H1 (cell line): ENCODE data around the gene SYT6. TPM values are rescaled to one million over a fixed set of nuclear protein-coding genes. Genes with fewer than 3 reads are reported as not detected.

Experiments
- CTCF ChIA-PET: fragments of 300-600 bp; sonication (Branson Sonifier 250); formaldehyde crosslinking; loops from one replicate; lab custom pipeline; 2021; ENCODE audit not compliant: partially characterized antibody; lab: Charles Lee
- POLR2A ChIA-PET: fragments of 300-600 bp; sonication (Branson Sonifier 250); formaldehyde crosslinking; loops from one replicate; lab custom pipeline; 2021; ENCODE audit warnings: inconsistent platforms; ENCODE audit not compliant: partially characterized antibody; lab: Charles Lee
- DNase-seq, 2 experiments: peaks; one replicate each; pipeline versions ENCODE4 v3.0.0 to v3.0.0-alpha.2; 2010 to 2022; ENCODE audit warnings: low spot score in 2 of 2, low read depth in 1 of 2, mixed read lengths in 1 of 2
- FAIRE-seq: peaks from 2 replicates; lab custom pipeline; 2011; peaks lifted over from hg19 to GRCh38; lab: Jason Lieb, UNC
- H2AFZ ChIP-seq: 2 replicates; pipeline ENCODE4 v1.8.1; 2012; ENCODE audit warnings: low read length, inconsistent platforms
- H2AK5ac ChIP-seq: 2 replicates; pipeline ENCODE4 v1.6.1; 2013; ENCODE audit warnings: low read depth, low read length
- H2BK120ac ChIP-seq: replicated peaks from 2 replicates; pipeline ENCODE3; 2013; ENCODE audit warnings: low read depth, low read length, inconsistent platforms
- H2BK12ac ChIP-seq: 2 replicates; pipeline ENCODE4 v1.6.1; 2013; ENCODE audit warnings: low read depth, low read length
- H2BK15ac ChIP-seq: 2 replicates; pipeline ENCODE4 v1.6.1; 2013; ENCODE audit warnings: low read length
- H2BK20ac ChIP-seq: 2 replicates; pipeline ENCODE4 v1.6.1; 2013; ENCODE audit warnings: low read length
- H2BK5ac ChIP-seq: 2 replicates; pipeline ENCODE4 v1.6.1; 2013; ENCODE audit warnings: low read depth, low read length
- H3K14ac ChIP-seq: 2 replicates; pipeline ENCODE4 v1.6.1; 2013; ENCODE audit warnings: inconsistent platforms; ENCODE audit not compliant: insufficient read length
- H3K18ac ChIP-seq: 2 replicates; pipeline ENCODE4 v1.6.1; 2013; ENCODE audit warnings: low read length; ENCODE audit errors: extremely low read depth
- H3K23ac ChIP-seq: 2 replicates; pipeline ENCODE4 v1.6.1; 2013; ENCODE audit warnings: inconsistent platforms; ENCODE audit not compliant: insufficient read length
- H3K23me2 ChIP-seq: 2 replicates; pipeline ENCODE4 v1.6.1; 2013; ENCODE audit warnings: low read depth, low read length
- H3K27ac ChIP-seq: 2 replicates; pipeline ENCODE4 v1.6.1; 2011; ENCODE audit warnings: low read depth, low read length, inconsistent platforms
- H3K27me3 ChIP-seq, 4 experiments: replicated peaks in 1 of 4; 1 replicate in 1 of 4; 2 replicates in 3 of 4; pipeline versions ENCODE4 v1.6.1 to v1.8.1; 2011 to 2013; ENCODE audit warnings: low read length in 3 of 4, mild to moderate bottlenecking in 3 of 4, inconsistent platforms in 2 of 4, mixed read lengths in 2 of 4, moderate library complexity in 1 of 4; ENCODE audit not compliant: control insufficient read depth in 3 of 4, insufficient read depth in 3 of 4; ENCODE audit errors: extremely low read depth in 1 of 4
- H3K36me3 ChIP-seq, 4 experiments: 2 replicates each; pipeline versions ENCODE4 v1.6.1 to v1.8.1; 2011 to 2013; ENCODE audit warnings: mild to moderate bottlenecking in 4 of 4, low read length in 3 of 4, moderate library complexity in 2 of 4, control low read depth in 1 of 4, inconsistent platforms in 1 of 4; ENCODE audit not compliant: insufficient read depth in 4 of 4, control insufficient read depth in 2 of 4
- H3K4ac ChIP-seq: replicated peaks from 2 replicates; pipeline ENCODE3; 2013; ENCODE audit warnings: low read length, low read depth, mixed read lengths, inconsistent platforms; ENCODE audit not compliant: insufficient read length
- H3K4me1 ChIP-seq, 4 experiments: replicated peaks in 1 of 4; 1 replicate in 1 of 4; 2 replicates in 3 of 4; pipeline versions ENCODE4 v1.6.1 to v1.8.1; 2011 to 2013; ENCODE audit warnings: low read length in 3 of 4, inconsistent platforms in 2 of 4, mixed read lengths in 1 of 4; ENCODE audit not compliant: insufficient read depth in 4 of 4, control insufficient read depth in 3 of 4
- H3K4me2 ChIP-seq, 2 experiments: 2 replicates each; pipeline versions ENCODE4 v1.6.1 to v1.8.1; 2011 to 2013; ENCODE audit warnings: low read depth in 2 of 2, low read length in 2 of 2, control low read depth in 1 of 2, inconsistent platforms in 1 of 2, mild to moderate bottlenecking in 1 of 2; ENCODE audit not compliant: insufficient read depth in 1 of 2
- H3K4me3 ChIP-seq, 4 experiments: fragments of 200-600, 300-600 bp in 1 of 4; sonication (generic), shearing (Covaris generic), sonication (Bioruptor Twin) in 1 of 4; 2 replicates each; pipeline versions ENCODE4 v1.5.1 to v1.8.1; 2011 to 2016; ENCODE audit warnings: low read length in 4 of 4, low read depth in 3 of 4, control low read depth in 2 of 4, inconsistent platforms in 2 of 4, mild to moderate bottlenecking in 2 of 4, mixed read lengths in 1 of 4, moderate library complexity in 1 of 4; ENCODE audit not compliant: insufficient read depth in 2 of 4; ENCODE audit errors: extremely low read depth in 1 of 4
- H3K56ac ChIP-seq: replicated peaks from 2 replicates; pipeline ENCODE3; 2013; ENCODE audit warnings: low read depth, mild to moderate bottlenecking, mixed read lengths, low read length, inconsistent platforms; ENCODE audit not compliant: insufficient read length
- H3K79me1 ChIP-seq: 2 replicates; pipeline ENCODE4 v1.6.1; 2013; ENCODE audit warnings: low read depth, low read length, control low read depth
- H3K79me2 ChIP-seq, 2 experiments: 2 replicates each; pipeline versions ENCODE4 v1.6.1 to v1.8.1; 2012 to 2013; ENCODE audit warnings: low read length in 2 of 2, mild to moderate bottlenecking in 2 of 2, inconsistent platforms in 1 of 2; ENCODE audit not compliant: insufficient read depth in 2 of 2, control insufficient read depth in 1 of 2
- H3K9ac ChIP-seq, 4 experiments: replicated peaks in 1 of 4; 1 replicate in 1 of 4; 2 replicates in 3 of 4; pipeline versions ENCODE4 v1.6.1 to v1.8.1; 2011 to 2013; ENCODE audit warnings: low read depth in 3 of 4, low read length in 3 of 4, control low read depth in 2 of 4, mild to moderate bottlenecking in 2 of 4, moderate library complexity in 2 of 4, inconsistent platforms in 1 of 4; ENCODE audit errors: extremely low read depth in 1 of 4
- H3K9me3 ChIP-seq, 2 experiments: 2 replicates each; pipeline versions ENCODE4 v1.6.1 to v1.8.1; 2012 to 2013; ENCODE audit warnings: mild to moderate bottlenecking in 2 of 2, moderate library complexity in 2 of 2, control low read depth in 1 of 2, inconsistent platforms in 1 of 2, low read depth in 1 of 2, low read length in 1 of 2, mixed read lengths in 1 of 2; ENCODE audit not compliant: insufficient read depth in 2 of 2
- H4K20me1 ChIP-seq, 2 experiments: replicated peaks in 1 of 2; 2 replicates each; pipeline versions ENCODE3 to v1.8.1; 2011 to 2013; ENCODE audit warnings: inconsistent platforms in 2 of 2, low read length in 2 of 2, mild to moderate bottlenecking in 1 of 2; ENCODE audit not compliant: insufficient read depth in 2 of 2, control insufficient read depth in 1 of 2
- H4K5ac ChIP-seq: 2 replicates; pipeline ENCODE4 v1.6.1; 2013; ENCODE audit warnings: low read length, low read depth, mixed read lengths, inconsistent platforms; ENCODE audit not compliant: insufficient read length
- H4K8ac ChIP-seq: 2 replicates; pipeline ENCODE4 v1.8.0; 2013; ENCODE audit warnings: mild to moderate bottlenecking, moderate library complexity, low read length, inconsistent platforms; ENCODE audit not compliant: insufficient read depth; ENCODE audit errors: extremely low read depth
- H4K91ac ChIP-seq: replicated peaks from 2 replicates; pipeline ENCODE3; 2013; ENCODE audit warnings: low read length, mixed read lengths, inconsistent platforms; ENCODE audit not compliant: insufficient read length
- ASH2L ChIP-seq: fragments of 200-600, 300-600 bp; sonication (generic); IDR thresholded peaks from one replicate; pipeline ENCODE4 v1.7.1; 2017; ENCODE audit warnings: low read length
- BACH1 ChIP-seq: IDR thresholded peaks from 2 replicates; pipeline ENCODE4 v1.6.1; 2012; ENCODE audit warnings: low read length, improper control_type of control experiment
- BRCA1 ChIP-seq: IDR thresholded peaks from 2 replicates; pipeline ENCODE4 v1.6.1; 2012; ENCODE audit warnings: low read depth, low read length, improper control_type of control experiment
- CBX5 ChIP-seq: fragments of 300-800, 300-1000 bp; sonication (generic); IDR thresholded peaks from 2 replicates; pipeline ENCODE4 v1.7.1; 2016; ENCODE audit warnings: antibody characterized with exemption, low read length, low read depth
- CHD1 ChIP-seq: IDR thresholded peaks from 2 replicates; pipeline ENCODE4 v1.6.1; 2012; ENCODE audit warnings: low read depth, low read length, improper control_type of control experiment
- CREB1 ChIP-seq: IDR thresholded peaks from 2 replicates; pipeline ENCODE4 v1.6.1; 2012; ENCODE audit warnings: inconsistent platforms
- GABPA ChIP-seq: IDR thresholded peaks from 2 replicates; pipeline ENCODE4 v1.6.1; 2011; ENCODE audit warnings: mild to moderate bottlenecking, low read length, moderate library complexity, borderline replicate concordance; ENCODE audit not compliant: insufficient read depth
- PHF8 ChIP-seq: fragments of 200-600 bp; sonication (generic); conservative IDR thresholded peaks from 2 replicates; pipeline ENCODE4 v1.7.1; 2012; ENCODE audit warnings: low read depth, mild to moderate bottlenecking, inconsistent platforms, low read length, moderate library complexity
- RNF2 ChIP-seq: fragments of 200-900, 300-1000 bp; sonication (generic); IDR thresholded peaks from 2 replicates; pipeline ENCODE4 v1.7.1; 2016; ENCODE audit warnings: borderline replicate concordance, low read depth, mild to moderate bottlenecking, antibody characterized with exemption, low read length; ENCODE audit not compliant: poor library complexity, severe bottlenecking; ENCODE audit errors: missing control alignments
- SAP30 ChIP-seq: fragments of 300-600 bp; sonication (generic); IDR thresholded peaks from 2 replicates; pipeline ENCODE4 v1.7.1; 2012; ENCODE audit warnings: low read length, moderate library complexity, mild to moderate bottlenecking, inconsistent platforms; ENCODE audit not compliant: insufficient read depth, insufficient replicate concordance
- SIX5 ChIP-seq: IDR thresholded peaks from 2 replicates; pipeline ENCODE4 v1.6.1; 2011; ENCODE audit warnings: mild to moderate bottlenecking, low read depth, low read length
- SRF ChIP-seq: IDR thresholded peaks from 2 replicates; pipeline ENCODE4 v1.6.1; 2011; ENCODE audit warnings: mild to moderate bottlenecking, low read depth, low read length, moderate library complexity
- TAF7 ChIP-seq: optimal IDR thresholded peaks from 2 replicates; pipeline ENCODE3; 2011; ENCODE audit warnings: low read depth, mild to moderate bottlenecking, inconsistent platforms, low read length, moderate library complexity, borderline replicate concordance
- YY1 ChIP-seq: IDR thresholded peaks from 2 replicates; pipeline ENCODE4 v1.6.1; 2011; ENCODE audit warnings: low read depth, mild to moderate bottlenecking, low read length
- WGBS, 2 experiments: shearing (Covaris generic) in 1 of 2; methylation state at CpG; one replicate each; pipeline versions ENCODE4 v1.1.6 to v1.1.7; 2013 to 2015; ENCODE audit warnings: low lambda C conversion rate in 2 of 2, mixed read lengths in 2 of 2, inconsistent platforms in 1 of 2, low coverage in 1 of 2, missing lambda C conversion rate in 1 of 2; ENCODE audit not compliant: insufficient replicate concordance in 2 of 2, insufficient coverage in 1 of 2, insufficient read length in 1 of 2; ENCODE audit errors: extremely low coverage in 1 of 2, missing lambda C conversion rate in 1 of 2; 5-methylcytosine and 5-hydroxymethylcytosine counted together
- polyA plus RNA-seq, 7 experiments: library from polyadenylated mRNA; depleted of rRNA in 3 of 7; stranded (reverse) in 5 of 7; unstranded in 2 of 7; fragments of >200 nt in 5 of 7; fragments of 200-250 nt in 2 of 7; gene quantifications; 1 replicate in 5 of 7; 2 replicates in 1 of 7; 4 replicates in 1 of 7; pipeline versions ENCODE4 v1.2.1 to v1.2.3, GENCODE V29; 2011 to 2013; ENCODE audit warnings: missing spikeins in 2 of 7, mixed read lengths in 2 of 7
- total RNA-seq: library from RNA; stranded (reverse); fragmentation: NEBNext Ultra II Directional; extraction: Animal tissue kit (Norgen Biotek cat#: 25700); gene quantifications from 2 replicates; pipeline ENCODE4 v1.2.1, GENCODE V29; 2021

The SYT6 gene
- total and polyA plus RNA-seq, 2 of the 8 experiments (the other 6 are each of a cell fraction or from before 2014, with no cell fraction given) = 33.7 to 83.5 TPM

- H3K79me2 ChIP-seq = no peaks in the 10 kb centered on the region
- H4K91ac ChIP-seq = no peak overlapping the region
- H3K79me1 ChIP-seq = peaks cover 3% of the 10 kb centered on the region; the same call in 1 of the 2 replicates
- no peak overlapping the region for H4K5ac ChIP-seq
- 81% methylated on average over 3 of the region's 3 CpGs; no CpG with 5 or more reads in 1 of the 2 experiments for WGBS, 2 experiments
- no peak overlapping the region for H3K4me2 ChIP-seq
- no peak overlapping the region for H3K23ac ChIP-seq
- H3K4ac ChIP-seq = no peak overlapping the region
- H2BK120ac ChIP-seq = no peak overlapping the region
- no peak overlapping the region; the same call in 1 of the 2 replicates for H2BK5ac ChIP-seq
- no peak overlapping the region for H3K14ac ChIP-seq
- H3K27ac ChIP-seq = no peak overlapping the region
- no peak for FAIRE-seq
- DNase-seq = no peak
- TF ChIP-seq YY1 (no peak), RNF2 (no peak), TAF7 (no peak), SAP30 (no peak), SRF (no peak), BRCA1 (no peak), PHF8 (no peak), GABPA (no peak), BACH1 (no peak), SIX5 (no peak), ASH2L (no peak), CHD1 (no peak), CREB1 (no peak), CBX5 (no peak)
- TF ChIP-seq, all 59 proteins: peak for 0
- Histone ChIP-seq H2BK20ac (0 out of 2 replicates have a peak overlapping the region, but pooled peaks have one; percentile 6), H2AFZ (no peak overlapping the region), H3K4me1 (peaks cover 0 to 12% (median 7%) of the 10 kb centered on the region in 4 experiments), H3K27me3 (no peaks in the 10 kb centered on the region), H3K36me3 (peaks cover 18 to 83% (median 37%) of the 10 kb centered on the region in 4 experiments), H2AK5ac (no peak overlapping the region), H4K8ac (no peak overlapping the region), H3K9ac (no peak overlapping the region), H3K18ac (no peak overlapping the region), H3K23me2 (no peaks in the 10 kb centered on the region; the same call in 1 of the 2 replicates), H3K4me3 (no peak overlapping the region), H3K56ac (no peak overlapping the region), H2BK15ac (no peak overlapping the region), H4K20me1 (no peaks in the 10 kb centered on the region), H2BK12ac (no peak overlapping the region), H3K9me3 (no peaks in the 10 kb centered on the region)
- ChIA-PET POLR2A (interaction anchor here (0.7 to 1.2 kb wide), 2 partner anchors 22 to 48 kb away, joined by 4 to 5 read pairs; no protein-coding TSS in a partner anchor), CTCF (interaction anchor here (0.7 to 1.3 kb wide), 10 partner anchors 13 to 141 kb away, joined by 3 to 5 read pairs (median 4); no protein-coding TSS in a partner anchor)
Observed at GRCh38 chr1:114104949-114105348, 48.7 kb downstream of the SYT6 start.
